ENCODE measurements around the gene MAPK8IP3.

DNA sequence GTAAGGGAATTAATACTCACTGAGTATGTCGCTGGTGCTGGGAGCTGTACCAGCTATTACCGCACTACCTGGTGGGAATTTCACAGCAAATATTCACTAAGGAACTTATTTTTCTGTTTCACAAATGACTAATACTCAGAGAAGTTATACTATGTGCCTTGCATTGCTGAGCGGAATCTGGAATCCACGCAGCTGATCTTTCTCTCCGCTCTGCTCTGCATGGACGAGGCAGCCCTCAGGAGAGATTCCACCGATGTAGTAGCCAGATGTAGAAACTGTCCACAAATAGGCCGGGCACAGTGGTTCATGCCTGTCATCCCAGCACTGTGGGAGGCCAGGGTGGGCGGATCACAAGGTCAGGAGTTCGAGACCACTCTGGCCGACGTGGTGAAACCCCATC is 48.2 kb downstream of the MAPK8IP3 start:
- TF ChIP-seq, protein P1, sequence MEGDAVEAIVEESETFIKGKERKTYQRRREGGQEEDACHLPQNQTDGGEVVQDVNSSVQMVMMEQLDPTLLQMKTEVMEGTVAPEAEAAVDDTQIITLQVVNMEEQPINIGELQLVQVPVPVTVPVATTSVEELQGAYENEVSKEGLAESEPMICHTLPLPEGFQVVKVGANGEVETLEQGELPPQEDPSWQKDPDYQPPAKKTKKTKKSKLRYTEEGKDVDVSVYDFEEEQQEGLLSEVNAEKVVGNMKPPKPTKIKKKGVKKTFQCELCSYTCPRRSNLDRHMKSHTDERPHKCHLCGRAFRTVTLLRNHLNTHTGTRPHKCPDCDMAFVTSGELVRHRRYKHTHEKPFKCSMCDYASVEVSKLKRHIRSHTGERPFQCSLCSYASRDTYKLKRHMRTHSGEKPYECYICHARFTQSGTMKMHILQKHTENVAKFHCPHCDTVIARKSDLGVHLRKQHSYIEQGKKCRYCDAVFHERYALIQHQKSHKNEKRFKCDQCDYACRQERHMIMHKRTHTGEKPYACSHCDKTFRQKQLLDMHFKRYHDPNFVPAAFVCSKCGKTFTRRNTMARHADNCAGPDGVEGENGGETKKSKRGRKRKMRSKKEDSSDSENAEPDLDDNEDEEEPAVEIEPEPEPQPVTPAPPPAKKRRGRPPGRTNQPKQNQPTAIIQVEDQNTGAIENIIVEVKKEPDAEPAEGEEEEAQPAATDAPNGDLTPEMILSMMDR (optimal IDR thresholded peaks at IDR 0.05 in 1 of 3, IDR thresholded peaks at IDR 0.05 in 1 of 3, conservative IDR thresholded peaks at IDR 0.05 in 1 of 3; ENCODE audit: extremely low read depth in 1 of 3, insufficient read depth in 2 of 3, low read length in 3 of 3): no peak
- TF ChIP-seq EZH2 (IDR thresholded peaks at IDR 0.05; ENCODE audit: low read length): no peak

Data from keratinocyte (primary cell).